IPS-11a (cell line): ENCODE results near the gene KLHL7.
"Not testable (repeated sequence)": the region's sequence is repeated elsewhere in the genome, so short reads cannot be mapped to it uniquely, and the experiment has no call there.

Experiments
- H3K4me3 ChIP-seq: one replicate; pipeline ENCODE4 v1.5.1; 2013; ENCODE audit warnings: low read depth, low read length, control low read depth

Gene KLHL7

GRCh38 chr7:23168111-23168885 lies 62.7 kb downstream of the KLHL7 start:
- no peak overlapping the region for H3K4me3 ChIP-seq

GRCh38 chr7:23175938-23176337 lies 70.4 kb downstream of the KLHL7 start:
- H3K4me3 ChIP-seq: no peak overlapping the region

- H3K4me3 ChIP-seq: peak within 1 kb of the TSS; percentile 97
Measured at GRCh38 chr7:23181684-23182553, 76.3 kb downstream of the KLHL7 start, which contains the start of gene NUP42. TSS of gene NUP42 (plus strand) at chr7:23182048. CDS start at chr7:23182086, 38 bp downstream.

- no peak overlapping the region for H3K4me3 ChIP-seq
Measured at GRCh38 chr7:23183279-23184012, 77.9 kb downstream of the KLHL7 start.

- no peak overlapping the region for H3K4me3 ChIP-seq
Measured at GRCh38 chr7:23184291-23184690, 78.7 kb downstream of the KLHL7 start.

GRCh38 chr7:23184709-23185359 lies 79.2 kb downstream of the KLHL7 start:
- no peak overlapping the region for H3K4me3 ChIP-seq

- H3K4me3 ChIP-seq: no peak overlapping the region
Measured at GRCh38 chr7:23185980-23186379, 80.4 kb downstream of the KLHL7 start.

GRCh38 chr7:23191022-23191421 lies 85.4 kb downstream of the KLHL7 start:
- H3K4me3 ChIP-seq: no peak overlapping the region

GRCh38 chr7:23193650-23194227 lies 88.2 kb downstream of the KLHL7 start:
- H3K4me3 ChIP-seq: not testable (repeated sequence)

- H3K4me3 ChIP-seq: no peak overlapping the region
Measured at GRCh38 chr7:23196306-23196705, 90.7 kb downstream of the KLHL7 start.

- H3K4me3 ChIP-seq: not testable (repeated sequence)
Measured at GRCh38 chr7:23197745-23198144, 92.2 kb downstream of the KLHL7 start.

GRCh38 chr7:23200331-23200730 lies 94.7 kb downstream of the KLHL7 start:
- no peak overlapping the region for H3K4me3 ChIP-seq

- H3K4me3 ChIP-seq: no peak overlapping the region
Measured at GRCh38 chr7:23204241-23204640, 98.7 kb downstream of the KLHL7 start.

GRCh38 chr7:23205577-23205908 lies 100.0 kb downstream of the KLHL7 start:
- no peak overlapping the region for H3K4me3 ChIP-seq

GRCh38 chr7:23205909-23206767 lies 100.6 kb downstream of the KLHL7 start:
- no peak overlapping the region for H3K4me3 ChIP-seq

- H3K4me3 ChIP-seq: no peak overlapping the region
Measured at GRCh38 chr7:23207021-23207420, 101.4 kb downstream of the KLHL7 start.

- no peak overlapping the region for H3K4me3 ChIP-seq
Measured at GRCh38 chr7:23207884-23208283, 102.3 kb downstream of the KLHL7 start.

GRCh38 chr7:23208316-23208715 lies 102.7 kb downstream of the KLHL7 start:
- H3K4me3 ChIP-seq: no peak overlapping the region

GRCh38 chr7:23210506-23210905 lies 104.9 kb downstream of the KLHL7 start:
- H3K4me3 ChIP-seq: no peak overlapping the region

- H3K4me3 ChIP-seq: no peak overlapping the region
Measured at GRCh38 chr7:23211589-23211988, 106.0 kb downstream of the KLHL7 start.
